DMS153 (cell line): ENCODE measurements around the gene LINGO3.

Experiments used
- DNase-seq: peaks from one replicate; lab custom pipeline; 2025; lab: John Stamatoyannopoulos, UW

Gene LINGO3

DNA sequence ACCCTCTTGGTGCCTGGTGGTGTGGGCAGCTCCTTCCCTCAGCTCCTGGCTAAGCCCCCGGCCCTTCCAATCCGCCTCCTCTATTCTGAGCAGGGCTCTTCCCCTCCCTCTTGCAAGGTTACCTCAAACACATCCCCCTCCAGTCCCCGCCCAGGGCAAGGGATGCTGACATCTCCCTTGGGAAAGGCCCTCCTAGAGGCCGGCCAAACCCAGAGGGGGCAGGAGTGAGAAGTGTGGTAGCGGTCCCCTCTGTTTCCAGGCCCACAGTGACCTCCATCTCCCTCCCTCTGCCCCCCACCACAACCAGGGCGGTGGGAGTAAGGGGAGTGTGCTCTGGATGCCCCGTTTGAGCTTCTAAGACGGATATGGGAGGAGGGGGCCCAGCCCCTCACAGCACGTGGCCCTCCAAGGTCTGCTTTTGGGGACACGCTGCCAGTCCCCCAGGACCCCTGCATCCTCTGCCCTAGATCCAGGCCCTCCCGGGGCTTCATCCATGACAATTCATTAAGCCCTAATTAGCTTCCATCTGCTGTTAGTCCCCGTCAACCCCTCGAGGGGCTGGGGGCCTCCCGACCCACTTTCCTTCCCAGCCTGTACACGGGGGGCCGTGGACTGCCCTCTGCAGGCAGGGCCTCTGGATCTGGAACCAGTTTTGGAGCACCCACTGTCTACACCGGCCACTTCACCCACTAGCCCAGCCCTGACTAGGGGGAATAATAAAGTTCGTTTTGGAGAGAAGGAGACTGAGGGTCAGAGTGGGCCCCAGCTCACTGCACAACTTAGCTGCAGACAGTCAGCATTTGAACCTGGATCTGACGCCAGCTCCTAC is 2.3 kb downstream of the LINGO3 start:
- no peak for DNase-seq

DNA sequence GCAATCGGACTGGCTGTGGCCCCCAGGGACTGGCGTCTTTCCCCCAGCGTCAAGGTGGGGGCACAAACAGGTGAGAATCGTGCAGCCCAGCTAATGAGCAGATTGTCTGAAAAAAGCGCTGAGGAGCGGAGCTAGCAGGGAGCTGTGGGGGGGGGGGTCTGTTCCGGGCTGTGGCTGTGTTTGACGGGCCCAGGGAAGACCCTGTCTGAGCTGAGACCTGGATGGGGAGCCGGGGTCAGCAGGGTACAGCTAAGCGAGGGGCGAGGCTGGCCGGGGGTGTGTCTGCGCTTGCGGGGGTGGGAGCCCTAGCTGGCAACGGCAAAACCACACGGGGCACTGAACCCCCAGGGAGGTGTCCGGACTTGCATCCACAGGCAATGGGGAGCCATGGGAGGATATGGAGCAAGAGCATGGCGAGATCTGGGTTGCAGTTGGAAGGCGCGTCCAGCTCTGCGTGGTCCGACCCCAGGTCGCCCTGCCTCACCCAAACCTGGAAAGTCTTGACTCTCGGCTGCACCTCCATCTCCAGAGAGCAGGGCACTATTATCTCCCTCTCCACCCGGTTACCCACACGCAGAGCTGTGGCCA is 4.6 kb downstream of the LINGO3 start:
- no peak for DNase-seq

DNA sequence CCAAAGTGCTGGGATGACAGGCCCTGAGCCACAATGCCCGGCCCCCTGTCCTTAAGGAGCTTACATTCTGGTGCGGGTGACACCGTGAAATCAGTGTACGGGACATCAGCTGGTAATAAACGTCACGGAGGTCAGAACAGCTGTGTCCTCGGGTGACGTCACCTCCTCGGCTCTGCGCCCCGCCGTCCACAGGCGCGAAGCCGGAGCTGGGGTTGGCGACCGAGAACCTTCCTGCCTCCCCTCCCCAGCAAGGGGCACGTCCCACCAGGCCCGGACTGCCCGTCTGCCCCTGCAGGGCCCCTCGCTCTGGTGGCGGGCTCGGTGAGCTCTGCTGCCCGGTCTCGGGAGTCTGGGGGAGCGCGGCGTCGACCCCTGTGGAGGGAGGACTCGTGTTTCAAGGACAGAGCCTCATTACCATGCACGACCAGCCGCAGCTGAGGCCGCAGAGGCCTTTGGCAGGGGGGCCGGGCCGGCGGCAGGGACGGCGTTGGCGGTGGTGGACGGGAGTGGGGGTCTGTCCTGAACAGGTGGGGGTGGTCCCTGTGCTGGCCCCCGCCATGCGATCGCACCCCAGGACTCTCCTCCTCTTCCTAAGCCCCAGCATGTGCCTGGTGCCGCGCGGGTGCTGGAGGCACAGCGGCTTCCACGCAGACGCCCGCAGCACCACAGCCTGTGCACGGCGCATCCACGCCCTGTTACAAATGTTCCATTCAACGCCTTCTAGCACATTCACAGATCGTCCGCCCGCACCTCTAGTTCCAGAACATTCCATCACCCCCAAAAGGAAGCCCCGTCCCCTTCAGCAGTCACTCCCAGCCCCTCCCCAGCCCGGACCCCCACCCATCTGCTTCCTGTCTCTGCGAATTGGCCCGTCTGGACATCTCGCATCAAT is 5.4 kb downstream of the LINGO3 start:
- DNase-seq = no peak

DNA sequence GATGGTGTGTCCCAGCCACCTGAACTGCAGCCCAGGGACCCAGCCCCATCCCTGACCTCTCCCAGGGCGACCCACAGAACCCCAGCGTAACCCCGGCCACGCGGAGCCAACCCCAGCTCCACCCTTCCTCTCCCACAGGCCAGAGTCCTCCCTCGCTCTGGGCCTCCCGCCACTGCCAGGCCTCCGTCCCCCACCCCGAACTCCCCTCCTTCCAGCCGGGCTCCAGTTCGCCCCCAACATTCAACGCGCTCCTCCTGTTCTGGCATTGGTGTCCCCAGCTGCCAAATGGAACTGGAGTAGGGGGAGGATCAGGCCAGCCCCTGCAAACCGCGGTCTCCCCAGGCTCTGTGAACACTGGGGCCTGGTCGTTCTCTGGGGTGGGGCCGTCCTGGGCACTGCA is 7.4 kb downstream of the LINGO3 start:
- no peak for DNase-seq

DNA sequence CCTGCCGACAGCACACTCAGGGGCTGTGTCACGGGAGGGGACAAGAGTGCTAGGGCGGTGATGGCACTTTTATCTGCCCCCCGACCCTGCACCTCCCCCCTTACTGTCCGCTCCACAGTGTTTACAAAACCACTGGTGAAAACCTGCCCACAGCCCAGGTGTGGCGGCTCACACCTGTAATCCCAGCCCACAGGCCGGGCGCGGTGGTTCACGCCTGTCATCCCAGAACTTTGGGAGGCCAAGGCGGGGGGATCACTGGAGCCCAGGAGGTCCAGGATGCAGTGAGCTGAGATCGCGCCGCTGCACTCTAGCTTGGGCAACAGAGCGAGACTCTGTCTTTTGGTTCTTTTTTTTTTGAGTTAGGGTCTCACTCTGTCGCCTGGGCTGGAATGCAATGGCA is 11.8 kb downstream of the LINGO3 start:
- no peak for DNase-seq

DNA sequence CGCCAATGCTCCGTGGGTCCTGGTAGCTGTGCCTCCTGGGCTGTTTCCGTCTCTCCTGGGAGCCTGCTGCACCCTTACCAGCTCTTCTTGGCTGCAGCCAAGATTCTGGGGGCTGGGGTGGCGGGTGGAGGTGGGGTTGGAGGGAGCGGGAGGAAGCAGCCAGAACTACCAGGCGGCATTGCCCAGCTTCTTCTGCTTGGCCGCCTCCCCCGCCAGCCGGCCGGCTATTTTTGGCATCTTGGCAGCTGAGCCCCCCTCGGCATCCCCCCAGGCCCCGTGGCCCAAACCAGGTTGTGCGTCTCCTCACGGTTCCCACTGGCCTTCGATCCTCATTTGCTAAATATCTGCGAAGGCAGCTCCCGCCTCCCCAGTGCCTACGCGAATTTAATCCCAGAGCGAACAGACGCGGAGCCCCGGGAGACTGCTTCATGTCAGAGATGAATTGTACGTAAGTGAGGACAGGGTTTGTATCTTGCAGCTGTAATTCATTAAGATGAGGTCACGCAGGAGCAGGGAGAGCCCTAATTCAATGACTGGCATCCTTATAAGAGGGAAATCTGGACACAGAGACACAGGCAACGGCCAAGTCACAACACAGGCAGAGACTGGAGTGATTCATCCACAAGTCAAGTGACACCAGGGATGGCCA is 13.1 kb downstream of the LINGO3 start:
- DNase-seq = no peak

DNA sequence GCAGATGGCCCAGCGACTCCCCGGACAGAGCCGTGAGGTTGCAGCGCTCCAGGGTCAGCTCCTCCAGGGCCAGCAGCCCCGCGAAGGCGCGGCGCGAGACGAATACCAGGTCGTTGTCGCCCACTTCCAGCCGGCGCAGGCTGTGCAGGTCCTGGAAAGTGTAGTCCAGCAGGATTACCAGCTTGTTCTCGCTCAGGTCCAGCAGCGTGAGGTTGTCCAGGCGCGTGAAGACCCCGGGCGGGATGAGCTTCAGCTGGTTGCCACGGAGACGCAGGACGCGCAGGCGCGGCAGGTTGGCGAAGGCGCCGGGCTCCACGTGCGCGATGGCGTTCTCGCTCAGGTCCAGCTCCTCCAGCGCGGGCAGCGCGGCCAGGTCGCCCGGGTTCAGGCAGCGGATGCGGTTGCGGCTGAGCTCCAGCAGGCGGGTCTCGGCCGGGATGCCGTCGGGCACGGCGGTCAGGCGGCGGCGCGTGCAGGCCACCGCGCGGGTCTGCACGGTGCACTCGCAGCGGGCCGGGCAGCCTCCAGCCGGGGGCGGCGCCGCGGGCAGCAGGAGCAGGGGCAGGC is 16.7 kb downstream of the LINGO3 start:
- DNase-seq = no peak

DNA sequence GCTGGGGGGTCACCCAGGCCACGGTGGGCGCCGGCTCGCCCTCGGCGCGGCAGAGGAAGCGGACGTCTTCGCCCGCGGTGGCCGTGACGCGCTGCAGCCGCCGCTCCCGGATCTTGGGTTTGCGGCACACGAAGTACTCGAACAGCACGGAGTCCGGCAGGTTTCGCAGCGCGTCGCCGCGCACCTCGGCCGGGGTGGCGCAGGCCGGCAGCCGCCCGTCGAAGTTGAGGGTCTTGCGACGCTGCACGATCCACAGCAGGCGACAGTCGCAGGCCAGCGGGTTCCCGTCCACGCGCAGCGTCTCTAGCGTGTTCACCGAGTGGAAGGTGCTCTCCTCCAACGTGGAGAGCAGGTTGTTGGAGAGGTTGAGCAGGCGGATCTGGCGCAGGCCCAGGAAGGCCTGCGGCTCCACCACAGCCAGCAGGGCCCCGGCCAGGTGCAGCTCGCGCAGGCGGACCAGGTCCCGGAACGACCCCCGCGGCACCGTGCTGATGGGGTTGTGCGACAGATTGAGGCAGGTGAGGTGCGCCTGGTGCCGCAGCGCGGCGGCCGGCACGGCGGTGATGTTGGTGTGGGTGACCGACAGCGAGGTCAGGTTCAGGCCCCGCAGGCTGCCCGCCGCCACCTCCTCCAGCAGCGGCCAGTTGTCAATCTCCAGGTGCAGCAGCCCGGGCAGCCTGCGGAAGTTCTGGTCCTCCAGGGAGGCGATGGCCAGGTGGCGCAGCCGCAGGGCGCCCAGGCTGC is 17.3 kb downstream of the LINGO3 start:
- no peak for DNase-seq

DNA sequence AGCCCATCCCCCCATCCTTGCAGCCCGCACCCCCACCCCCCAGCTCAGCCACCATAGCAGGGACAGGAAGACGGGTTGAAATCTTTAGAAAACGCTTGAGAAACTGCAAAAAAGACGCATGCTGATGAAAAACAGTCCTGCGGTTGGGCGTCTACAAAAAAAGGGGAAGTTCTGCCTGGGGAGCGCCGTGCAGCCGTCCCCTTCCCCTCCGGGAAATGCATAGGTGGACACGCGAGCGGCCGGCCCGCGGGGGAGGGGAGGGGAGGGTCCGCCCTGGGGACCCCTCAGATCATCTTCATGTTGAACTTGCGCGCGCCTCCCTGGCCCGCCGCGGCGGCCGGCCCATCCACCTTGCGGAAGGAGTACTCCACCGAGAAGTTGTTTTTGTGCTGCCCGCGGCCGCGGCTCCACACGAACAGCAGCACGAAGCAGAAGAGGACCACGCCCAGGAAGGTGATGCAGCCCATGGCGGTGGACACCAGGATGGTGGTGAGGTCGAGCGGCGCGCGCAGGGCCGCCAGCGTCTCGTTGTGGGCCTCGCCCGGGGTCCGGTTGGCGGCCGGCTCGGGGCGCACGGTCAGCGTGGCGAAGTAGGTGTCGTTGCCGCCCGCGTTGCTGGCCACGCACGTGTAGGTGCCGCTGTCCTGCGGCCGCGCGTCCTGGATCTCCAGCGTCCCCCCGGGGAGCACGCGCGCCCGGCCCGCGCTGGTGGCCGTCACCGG is 18.1 kb downstream of the LINGO3 start:
- no peak for DNase-seq

DNA sequence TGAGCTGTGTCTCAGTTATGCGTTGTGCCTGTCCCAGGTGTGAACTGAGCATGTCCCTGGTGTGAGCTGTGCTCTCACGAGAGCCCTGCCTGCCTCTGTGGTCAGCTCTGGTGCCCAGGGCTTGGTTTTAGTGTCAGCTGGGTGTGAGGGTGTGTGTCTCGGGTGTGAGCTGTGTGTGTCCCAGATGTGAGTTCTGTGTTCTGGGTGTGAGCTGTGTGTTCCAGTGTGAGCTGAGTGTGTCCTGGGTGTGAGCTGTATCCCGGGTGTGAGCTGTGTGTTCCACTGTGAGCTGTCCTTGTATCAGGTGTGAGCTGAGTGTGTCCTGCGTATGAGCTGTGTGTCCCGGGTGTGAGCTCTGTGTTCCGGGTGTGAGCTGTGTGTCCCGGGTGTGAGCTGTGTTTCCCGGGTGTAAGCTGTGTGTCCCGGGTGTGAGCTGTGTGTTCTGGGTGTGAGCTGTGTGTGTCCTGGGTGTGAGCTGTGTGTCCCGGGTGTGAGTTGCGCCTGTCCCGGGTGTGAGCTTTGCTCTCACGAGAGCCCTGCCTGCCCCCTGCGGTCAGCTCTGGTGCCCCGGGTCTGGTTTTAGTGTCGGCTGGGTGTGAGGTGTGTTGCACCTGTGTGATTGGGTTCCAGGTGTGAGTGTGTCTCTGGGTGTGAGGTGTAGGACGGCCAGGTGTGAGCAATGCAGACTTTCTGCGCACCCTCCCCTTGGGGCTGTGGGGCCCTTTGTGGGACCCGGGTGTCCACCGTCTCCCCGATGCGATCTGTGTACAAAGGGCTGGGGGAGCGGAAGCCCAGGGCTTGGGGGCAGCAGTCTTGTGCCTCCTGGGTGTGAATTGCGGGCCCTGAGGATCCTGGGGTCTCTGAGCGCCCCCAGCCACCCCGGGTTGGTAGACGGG is 18.9 kb downstream of the LINGO3 start:
- no peak for DNase-seq

DNA sequence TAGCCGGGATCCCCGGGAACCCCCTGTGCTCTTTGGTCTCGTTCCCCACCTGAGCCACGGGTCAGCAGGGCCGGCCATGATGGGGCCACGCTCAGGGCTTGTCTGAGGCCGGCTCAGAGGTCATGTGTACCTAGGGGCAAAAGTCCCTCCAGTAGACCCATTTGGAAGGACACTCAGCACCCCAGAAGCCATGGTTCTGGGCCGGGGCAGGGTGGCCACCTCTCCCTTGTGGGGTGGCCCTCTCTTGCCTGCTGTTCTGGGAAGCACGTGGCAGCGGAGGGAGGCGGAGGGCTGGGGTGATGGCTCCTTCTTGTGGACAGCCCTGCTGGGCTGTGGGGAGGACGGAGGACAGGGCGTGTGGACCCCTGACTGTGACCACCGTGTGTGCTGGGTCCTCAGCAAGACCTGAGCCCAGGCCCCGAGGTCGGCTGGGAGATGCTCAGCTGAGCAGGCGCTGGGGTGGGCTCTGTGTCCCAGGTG is 19.6 kb downstream of the LINGO3 start:
- DNase-seq = no peak

DNA sequence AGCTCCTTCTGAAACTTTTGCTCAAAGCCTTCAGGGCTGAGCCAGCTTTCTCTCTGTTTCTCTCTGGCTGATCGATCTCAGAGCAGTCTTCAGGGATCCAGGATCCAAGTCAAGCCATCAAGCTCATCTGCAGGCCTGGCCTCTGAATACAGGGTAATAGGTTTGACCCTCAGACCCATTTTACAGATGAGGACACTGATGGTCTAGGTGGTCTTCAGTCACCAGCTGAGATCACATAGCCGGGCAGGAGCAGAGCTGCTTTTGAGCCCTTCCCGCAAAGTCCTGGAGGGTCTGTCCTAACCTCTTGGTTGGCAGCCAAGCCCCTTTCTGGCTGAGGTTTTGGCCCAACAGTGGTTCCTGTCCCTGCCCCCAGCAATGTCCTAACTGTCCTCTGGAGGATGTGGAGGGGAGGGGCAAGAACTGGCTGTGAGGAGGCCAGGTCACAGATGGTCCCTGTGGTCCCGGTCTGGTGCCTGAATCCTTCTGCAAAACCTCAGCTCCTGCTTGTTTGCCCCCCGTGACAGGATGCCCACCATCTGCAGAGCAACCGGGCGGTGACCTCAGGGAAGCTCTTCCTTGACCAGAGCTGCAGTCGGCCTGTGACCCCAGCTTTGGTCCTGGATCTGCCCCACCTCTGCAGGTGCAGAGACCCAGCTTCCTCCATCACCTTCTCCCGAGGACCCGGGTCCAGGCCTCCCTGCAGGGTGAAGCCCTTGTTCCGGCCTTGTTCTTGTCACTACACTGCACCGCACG is 20.2 kb downstream of the LINGO3 start:
- DNase-seq = no peak

DNA sequence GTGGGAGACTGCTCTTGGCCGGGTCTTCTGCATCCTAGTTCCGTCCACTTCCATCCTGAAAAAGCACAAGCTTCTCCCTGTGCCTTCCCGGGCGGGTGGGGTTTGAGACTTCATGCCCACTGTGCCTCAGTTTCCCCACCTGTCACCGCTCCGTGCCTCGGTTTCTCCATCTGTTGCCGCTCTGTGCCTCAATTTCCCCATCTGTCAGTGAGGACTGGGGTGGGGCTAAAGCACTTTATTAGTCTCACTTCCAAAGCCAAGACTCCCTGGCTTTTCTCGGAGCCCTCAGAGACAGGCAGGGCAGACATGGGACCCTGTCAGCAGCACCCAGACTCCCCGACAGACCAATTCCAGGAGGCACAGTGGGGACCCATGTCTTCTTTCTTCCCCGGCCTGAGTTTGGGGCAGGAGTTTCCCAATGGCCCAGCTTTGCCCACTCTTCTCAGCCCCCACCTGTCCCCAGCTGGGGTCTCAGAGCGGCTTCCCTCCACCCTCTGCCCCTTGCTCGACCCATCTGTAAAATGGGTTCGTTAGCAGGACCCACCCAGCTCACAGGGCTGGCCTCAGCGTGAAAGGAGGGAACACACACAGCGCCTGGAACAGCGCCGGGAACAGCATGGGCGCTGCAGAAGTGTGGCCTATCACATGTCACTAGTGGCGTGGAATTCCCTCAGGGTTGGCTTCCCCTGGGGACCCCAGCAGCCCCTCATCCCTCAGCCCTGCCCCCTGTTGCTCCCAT is 21.4 kb downstream of the LINGO3 start:
- no peak for DNase-seq

DNA sequence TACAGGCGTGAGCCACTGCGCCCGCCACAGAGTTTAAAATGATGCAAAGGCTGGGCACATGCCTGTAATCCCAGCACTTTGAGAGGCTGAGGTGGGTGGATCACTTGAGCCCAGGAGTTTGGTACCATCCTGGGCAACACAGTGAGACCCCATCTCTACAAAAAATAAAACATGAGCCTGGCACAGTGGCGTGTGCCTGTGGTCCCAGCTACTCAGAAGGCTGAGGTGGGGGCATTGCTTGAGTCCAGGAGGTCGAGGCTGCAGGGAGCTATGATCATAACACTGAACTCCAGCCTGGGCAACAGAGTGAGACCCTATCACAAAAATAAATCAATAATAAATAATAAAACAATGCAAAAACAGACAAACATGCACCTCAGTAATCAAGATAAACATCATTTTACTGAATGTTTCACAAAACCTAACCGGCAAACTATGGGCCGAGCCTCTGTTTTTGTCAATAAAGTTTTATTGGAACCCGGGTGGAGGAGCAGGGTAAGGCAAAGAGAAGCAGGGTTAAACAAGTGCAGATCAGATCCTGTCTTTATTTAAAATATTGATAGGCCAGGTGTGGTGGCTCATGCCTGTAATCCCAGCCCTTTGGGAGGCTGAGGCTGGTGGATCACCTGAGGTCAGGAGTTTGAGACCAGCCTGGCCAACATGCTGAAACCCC is 24.0 kb downstream of the LINGO3 start:
- no peak for DNase-seq

DNA sequence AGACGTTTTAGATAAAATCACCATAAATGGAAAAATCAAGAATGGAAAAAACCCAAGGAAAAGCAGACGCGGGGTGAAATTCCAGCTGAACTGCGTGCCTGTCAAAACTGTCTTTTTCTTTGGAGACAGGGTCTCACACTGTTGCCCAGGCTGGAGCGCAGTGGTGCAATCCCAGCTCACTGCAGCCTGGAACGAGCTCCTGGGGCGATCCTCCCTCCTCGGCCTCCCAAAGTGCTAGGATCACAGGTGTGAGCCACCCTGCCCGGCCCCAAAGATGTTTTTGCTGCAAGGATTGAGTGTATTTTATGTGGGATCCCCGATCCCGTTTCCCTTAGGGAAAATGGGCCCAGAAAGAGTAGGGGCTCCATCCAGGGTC is 25.1 kb downstream of the LINGO3 start:
- DNase-seq = no peak

DNA sequence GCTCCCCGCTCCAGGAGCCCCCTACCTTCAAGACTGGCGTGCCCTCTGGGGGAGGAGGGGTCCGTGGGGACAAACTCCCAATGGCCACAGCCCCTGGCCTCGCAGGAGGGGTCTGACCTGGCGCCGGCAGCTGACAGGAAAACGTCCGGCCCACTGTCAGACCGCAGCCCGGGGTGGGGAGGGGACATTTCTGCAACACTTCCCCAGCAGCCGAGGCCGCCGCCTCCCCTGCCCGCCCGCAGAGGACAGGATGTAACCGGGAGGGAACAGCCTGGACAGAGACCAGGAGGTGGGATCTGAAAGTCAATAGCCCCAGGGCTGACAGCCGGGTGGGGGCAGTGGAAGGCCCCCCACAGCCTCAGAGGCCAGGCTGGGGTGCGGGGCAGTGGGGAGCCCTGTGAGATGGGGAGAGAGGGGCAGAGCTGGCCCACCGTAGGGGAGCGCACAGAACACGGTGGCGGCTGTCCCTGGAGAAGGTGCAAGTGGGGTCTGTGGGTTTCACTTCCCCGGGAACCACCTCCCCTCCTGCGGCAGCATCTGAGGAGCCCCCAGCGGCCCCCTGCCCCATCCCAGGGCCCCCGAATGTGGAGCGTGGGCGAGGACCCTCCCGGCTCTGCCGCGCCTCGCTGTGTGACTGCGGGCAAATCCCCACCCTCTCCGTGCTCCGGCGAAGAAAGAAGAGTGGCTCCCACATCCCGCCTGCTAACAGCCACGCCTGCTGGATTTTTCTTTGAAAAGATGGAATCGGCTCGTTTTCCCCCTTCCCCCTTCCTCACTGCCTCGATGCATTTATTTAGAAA is 25.7 kb downstream of the LINGO3 start, which contains the start of gene PEAK3:
TSS of gene PEAK3 (minus strand) at position 114 of the 800 bp plus-strand sequence. CDS start 1,244 bp downstream, outside the sequence.
- DNase-seq = no peak
